Activated CD8-positive, alpha-beta memory T cell treated with anti-CD3 and anti-CD28 coated beads, Interleukin-2, amount 50 U/mL, for 1 hour (primary cell): ENCODE measurements around the gene SLC9C2.
"Not testable (repeated sequence)": the region's sequence is repeated elsewhere in the genome, so short reads cannot be mapped to it uniquely, and the experiment has no call there.

Experiments used
- DNase-seq: peaks from one replicate; pipeline ENCODE4 v3.0.0-alpha.2; 2020; ENCODE audit errors: extremely low read depth

Gene SLC9C2

DNA sequence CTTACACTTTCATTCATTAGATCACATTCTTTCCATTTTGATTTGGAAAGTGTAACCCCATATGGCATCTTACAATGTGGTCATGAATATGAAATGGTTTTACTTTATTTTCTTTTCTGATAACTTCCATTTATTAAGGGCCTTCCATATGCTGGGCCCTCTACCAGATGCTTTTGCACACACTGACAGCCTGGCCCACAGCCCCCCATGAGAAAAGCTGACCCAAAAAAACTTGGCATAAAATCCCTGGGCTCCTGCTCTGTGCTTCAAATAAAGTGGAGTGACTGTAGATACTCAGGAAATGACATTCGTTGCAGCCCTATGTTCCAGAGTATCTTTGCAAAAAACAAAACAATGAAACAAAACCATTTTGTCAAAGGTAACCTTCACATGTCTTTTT, 76.9 kb downstream of the SLC9C2 start:
- DNase-seq: no peak

DNA sequence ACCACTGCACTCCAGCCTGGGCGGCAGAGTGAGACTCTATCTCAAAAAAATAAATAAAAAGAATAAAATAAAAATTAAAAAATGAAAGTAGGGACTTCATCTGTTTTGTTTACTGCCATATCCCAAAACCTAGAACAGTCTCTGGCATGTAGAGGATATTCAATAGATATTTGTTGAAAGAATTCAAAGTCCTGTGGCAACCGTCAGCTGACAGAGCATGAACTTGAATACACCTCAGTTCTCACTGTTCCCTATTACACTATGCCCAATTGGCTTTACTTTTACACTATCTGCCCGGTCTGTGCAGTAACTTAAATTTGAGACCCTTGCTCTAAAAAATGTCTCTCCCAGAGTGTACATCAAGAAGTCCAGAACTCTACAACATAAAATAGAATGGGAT, 79.5 kb downstream of the SLC9C2 start:
- DNase-seq: no peak

DNA sequence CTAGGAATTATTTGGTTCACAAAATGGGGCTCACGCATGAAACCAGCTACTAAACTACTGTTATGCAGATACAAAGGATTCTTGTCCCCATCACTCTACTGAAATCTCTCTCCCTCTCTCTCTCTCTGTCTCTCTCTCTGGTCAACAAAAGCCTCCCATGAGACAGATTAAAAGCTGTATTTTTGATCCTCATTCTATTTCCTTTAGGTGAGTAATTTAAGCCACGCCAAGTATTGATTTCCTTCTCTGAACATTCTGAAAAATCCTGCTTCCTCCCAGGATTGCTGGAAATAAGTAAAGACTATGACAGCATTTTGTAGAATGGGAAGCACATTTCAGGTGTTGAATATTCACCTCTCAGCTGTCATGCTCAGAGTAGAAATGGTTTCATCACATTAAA, 82.1 kb downstream of the SLC9C2 start:
- DNase-seq: no peak

DNA sequence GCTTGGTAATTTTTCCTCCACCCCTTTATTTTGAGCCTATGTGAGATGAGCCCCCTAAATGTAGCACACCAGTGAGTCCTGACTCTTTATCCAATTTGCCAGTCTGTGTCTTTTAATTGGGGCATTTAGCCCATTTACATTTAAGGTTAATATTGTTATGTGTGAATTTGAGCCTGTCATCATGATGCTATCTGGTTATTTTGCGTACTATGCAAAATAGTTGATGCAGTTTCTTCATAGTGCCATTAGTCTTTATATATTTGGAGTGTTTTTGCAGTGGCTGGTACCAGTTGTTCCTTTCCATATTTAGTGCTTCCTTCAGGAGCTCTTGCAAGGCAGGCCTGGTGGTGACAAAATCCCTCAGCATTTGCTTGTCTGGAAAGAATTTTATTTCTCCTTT, 88.4 kb downstream of the SLC9C2 start:
- not testable (repeated sequence) for DNase-seq

DNA sequence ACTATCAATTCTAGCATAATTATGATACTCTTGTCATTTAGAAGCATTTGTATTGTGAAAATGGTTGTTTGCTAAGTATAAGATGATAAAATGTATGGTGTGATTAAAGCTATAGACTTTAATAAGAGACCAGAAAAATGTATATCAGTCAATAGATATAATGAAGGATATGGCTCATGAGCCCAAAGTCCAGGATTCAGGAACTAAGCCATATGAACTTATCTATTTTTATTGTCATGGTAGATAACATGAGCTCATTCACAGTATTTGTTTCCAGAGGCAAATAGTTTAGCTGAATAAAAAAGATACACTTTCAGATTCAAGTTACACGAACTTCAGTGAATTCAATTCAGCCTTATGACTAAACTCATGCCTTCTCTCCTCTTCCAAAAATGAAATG, 93.1 kb downstream of the SLC9C2 start:
- DNase-seq: no peak

DNA sequence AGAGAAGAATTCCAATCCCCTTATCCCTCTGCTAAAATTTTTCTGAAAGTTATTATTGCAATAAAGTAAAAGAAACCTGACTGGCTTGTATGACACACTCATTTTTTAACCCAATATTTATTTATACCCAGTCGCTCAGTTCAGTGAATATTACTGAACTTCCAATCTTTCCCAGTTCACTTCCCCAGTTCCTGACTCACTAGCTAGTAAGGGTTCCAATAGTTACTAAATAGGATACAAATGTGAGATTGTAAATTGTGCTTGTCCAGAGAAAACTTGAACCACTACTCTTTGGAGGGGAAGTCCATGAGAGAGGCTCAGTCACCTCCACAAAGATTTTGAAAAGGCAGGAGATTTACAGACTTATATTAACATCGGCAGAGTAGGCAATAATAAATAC, 94.3 kb downstream of the SLC9C2 start:
- DNase-seq: no peak

DNA sequence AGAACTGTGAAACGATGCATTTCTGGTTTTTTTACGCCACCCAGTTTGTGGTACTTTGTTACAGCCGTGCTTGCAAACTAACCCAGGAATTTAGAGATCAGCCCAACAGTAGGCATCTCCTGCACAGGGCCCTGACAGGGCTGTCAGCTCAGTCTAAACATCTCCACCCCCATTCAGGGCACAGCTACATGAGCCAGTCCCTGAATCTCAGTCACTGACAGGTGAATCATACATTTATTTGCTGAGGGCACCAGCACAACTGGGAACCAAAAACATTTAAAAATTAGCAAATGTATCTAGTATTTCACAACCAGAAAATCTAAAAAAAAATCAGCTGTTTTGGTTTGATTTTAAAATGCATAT, 95.0 kb downstream of the SLC9C2 start:
- DNase-seq: no peak

DNA sequence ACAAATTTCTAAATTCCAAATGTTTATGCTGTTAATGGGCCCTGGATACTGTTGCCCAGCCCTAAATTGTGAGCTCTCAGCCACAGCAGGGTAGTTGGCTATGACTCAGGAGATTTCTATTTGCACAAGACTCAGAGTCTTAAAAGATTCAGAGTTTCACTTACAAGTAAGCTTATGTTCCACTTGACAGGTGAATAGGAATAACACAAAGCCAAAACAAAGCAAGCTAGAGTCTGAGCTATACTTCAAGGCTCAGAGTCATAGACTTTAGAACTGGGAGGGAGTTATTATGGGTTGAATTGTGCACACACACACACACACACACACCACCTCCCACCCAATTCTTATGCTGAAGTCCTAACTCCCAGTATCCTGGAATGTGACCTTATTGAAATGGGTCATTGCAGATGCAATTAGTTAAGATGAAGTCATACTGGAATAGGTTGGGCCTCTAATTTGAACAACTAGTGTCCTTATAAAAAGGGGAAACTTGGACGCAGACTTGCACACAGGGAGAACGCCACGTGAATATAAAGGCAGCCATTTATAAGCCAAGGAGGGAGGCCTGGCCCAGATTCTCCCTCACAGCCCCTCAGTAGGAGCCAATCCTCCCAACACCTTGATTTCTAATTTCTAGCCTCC, 95.5 kb downstream of the SLC9C2 start:
- DNase-seq: no peak

DNA sequence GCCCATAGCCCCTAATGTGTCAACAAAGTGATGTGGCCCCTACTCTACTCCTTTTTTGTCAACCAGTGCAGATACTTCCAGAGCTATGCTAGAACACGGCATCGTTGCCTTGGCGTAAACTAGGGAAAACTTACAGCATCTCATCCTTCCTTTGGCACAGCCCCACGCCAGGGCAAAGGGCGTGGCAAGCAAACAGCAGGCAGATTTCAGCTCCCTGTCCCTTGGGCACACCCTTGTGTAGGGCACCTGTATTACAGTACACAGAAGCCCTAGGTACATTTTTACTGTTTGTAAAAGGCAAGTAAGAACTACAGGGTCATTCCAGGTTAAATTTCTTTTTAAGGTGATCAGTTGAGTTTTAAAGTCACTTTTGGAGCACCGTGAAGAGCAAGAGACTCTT, 96.4 kb downstream of the SLC9C2 start:
- no peak for DNase-seq

DNA sequence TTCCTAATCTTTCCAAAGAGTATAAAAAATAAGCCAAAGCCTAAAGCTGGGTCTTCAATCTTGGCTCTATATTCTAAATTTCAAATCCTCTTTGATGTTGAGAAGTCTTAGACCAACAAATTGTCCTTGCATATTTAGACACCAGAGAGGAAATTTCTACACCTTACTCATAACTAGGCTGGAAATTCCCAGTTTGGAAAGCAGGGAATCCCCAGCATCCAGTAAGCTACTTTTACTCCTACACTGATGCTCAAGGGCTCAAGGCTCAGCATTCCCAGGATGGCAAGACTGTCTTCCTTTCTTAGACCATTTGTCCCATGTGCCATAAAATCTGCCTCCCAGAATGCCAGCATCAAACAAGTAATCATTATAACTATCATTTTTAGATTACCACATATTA, 97.5 kb downstream of the SLC9C2 start:
- no peak for DNase-seq

DNA sequence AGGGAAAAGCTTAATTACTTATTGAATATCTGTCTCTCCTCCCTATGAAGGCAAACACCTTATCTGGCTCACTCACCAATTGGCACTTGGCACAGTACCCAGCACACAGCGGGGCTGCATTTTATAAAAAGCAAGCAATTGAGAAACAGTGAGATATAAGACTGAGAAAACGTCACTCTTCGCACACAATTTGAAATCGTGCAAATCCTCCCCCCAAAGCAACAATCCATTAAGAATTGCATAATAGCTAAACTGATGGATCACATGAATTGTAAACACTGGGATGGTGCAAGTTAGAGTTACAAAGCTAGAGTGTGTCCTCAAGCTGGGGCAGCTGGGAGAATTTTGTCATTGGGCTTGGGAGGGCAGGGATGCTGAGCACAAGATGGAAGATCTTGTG, 98.6 kb downstream of the SLC9C2 start:
- no peak for DNase-seq

DNA sequence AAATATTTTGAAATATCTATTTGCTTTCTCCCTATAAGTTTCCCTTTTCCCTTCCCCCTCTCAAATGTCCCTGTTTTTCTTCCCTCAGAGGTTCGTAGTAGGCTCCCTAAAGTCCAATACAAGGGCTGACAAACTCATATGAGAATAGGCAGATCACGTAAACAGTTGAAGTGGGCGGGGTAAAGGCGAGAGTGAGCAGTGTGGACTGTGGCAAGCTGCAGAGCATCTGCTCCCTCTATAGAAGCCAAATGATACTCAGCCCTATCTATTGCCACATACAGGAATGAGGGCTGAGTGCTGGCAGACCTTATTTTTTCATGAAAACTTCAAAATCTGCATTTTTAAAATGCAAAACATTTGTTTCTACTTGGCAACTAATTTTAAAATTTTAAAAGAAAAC, 99.5 kb downstream of the SLC9C2 start:
- no peak for DNase-seq

DNA sequence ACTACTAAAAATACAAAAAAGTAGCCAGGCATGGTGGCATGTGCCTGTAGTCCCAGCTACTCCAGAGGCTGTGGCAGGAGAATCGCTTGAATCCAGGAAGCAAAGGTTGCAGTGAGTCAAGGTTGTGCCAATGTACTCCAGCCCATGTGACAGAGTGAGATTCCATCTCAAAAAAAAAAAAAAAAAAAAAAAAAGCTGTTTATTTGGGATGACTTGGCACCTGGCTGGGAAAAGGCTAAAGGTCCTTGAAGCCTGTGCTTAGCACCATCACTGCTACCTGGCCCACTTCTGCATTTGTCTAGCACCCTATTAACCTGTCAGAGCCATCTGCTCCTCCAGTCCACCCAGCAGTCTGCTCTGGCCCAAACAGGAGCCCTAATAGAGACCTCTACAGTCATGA, 100.8 kb downstream of the SLC9C2 start:
- DNase-seq: no peak

DNA sequence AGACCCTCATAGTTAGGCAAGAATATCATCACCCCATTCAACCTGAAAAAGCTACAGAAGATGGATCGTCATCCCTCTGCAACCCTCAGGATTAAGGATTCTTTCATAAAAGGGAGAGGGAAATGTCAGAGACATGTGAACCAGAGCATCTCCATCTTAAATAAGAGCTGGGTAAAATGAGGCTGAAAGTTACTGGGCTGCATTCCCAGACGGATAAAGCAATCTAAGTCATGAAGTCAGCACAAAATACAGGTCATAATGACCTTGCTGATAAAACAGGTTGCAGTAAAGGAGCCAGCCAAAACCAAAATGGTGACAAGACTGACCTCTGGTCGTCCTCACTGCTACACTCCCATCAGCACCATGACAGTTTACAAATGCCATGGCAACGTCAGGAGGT, 103.1 kb downstream of the SLC9C2 start:
- DNase-seq: no peak

DNA sequence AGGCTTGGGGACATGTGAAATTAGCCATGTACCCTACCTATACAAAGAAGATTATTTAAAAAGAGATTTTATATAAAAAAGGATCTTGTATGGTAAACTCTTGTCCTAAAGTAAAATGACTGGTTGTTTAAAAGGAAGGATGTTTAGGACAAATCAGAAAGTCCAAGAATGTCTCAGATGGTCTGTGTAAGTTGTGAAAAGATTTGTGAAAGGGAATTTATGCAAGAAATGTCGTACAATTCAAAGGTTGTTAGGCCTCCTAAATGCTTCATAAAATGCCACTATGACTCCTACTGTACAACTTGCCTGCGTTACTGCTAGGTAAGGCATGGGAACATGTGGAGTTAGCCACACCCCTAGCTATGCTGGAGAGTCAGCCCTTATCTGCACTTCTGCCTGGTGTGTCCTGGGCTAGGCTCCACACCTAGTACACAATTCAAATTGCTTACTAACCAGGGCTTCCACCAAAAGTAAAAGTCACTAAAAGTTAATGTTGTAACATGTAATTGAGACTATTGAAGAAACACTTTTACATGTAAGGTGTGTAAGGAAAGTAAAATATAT, 106.0 kb downstream of the SLC9C2 start:
- DNase-seq: no peak

DNA sequence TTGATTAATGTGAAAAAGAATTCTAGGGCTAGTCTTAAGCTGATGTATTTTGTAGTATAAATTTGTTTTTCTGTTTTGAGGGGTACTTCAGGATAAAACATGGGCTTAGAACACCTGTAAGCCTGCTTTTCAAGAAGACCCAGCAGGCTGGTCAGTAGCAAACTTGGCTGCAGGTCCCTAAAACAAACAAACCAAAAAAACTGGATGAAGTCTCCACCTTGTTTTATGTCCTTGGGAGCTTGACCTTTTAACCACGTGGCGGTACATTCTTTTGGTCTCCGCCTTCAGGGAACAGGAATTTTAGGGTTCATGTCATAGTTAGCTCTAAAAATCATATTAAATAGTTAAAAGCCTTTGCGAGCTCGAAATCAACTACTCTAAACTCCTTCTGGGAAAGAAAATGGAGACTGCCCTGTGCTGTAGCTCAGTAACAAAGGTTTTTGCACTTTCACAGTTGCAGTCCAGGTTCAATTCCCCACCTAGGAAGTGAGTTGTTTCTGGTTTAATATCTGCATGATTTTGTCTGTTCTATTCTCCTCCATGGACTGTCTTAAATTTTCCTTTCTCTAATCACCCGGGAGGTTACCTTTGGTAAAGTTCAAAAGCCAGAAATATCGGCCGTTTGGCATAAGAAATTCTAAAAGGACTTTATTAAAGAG, 107.1 kb downstream of the SLC9C2 start:
- DNase-seq: no peak

DNA sequence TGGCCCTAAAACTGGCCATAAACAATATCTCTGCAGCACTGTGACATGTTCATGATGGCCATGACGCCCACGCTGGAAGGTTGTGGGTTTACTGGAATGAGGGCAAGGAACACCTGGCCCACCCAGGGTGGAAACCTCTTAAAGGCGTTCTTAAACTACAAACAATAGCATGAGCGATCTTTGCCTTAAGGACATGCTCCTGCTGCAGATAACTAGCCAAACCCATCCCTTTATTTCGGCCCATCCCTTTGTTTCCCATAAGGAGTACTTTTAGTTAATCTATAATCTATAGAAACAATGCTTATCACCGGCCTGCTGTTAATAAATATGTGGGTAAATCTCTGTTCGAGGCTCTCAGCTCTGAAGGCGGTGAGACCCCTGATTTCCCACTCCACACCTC, 109.7 kb downstream of the SLC9C2 start:
- not testable (repeated sequence) for DNase-seq

DNA sequence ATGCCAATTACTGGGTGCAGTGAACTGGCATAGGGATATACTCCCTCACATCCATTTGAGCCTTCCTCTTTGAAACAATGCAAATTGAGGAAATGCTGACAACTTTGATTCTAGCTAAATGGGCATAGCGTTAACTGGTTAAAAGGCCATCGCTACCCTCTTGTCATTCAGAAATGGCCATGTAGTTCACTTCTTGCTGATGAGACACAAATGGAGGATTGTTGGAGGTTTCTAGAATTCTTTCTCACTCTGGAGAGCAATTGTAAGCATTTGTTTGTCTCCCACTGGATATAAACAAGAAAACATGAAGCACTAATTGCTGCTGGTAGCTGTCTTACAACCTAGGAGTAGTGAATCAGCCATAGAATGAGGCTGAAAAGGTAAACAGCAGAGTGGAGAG, 111.4 kb downstream of the SLC9C2 start:
- DNase-seq: no peak

DNA sequence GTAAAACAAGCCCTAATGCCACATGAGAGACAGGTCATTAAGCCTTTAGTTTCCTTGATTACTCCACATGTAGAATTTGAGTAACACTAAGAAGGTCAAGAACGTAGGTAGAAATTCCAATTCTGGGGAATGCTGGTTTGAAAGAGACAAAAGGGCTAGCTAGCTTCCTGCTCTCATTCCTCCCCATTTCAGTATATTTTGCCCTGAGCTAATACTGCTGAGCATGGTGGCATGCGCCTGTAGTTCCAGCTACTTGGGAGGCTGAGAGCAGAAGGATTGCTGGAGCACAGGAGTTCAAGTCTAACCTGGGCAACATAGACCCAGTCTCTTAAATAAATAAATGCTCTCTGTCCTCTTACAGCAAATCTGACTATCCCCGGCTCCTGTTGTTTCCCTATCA, 112.9 kb downstream of the SLC9C2 start:
- no peak for DNase-seq

DNA sequence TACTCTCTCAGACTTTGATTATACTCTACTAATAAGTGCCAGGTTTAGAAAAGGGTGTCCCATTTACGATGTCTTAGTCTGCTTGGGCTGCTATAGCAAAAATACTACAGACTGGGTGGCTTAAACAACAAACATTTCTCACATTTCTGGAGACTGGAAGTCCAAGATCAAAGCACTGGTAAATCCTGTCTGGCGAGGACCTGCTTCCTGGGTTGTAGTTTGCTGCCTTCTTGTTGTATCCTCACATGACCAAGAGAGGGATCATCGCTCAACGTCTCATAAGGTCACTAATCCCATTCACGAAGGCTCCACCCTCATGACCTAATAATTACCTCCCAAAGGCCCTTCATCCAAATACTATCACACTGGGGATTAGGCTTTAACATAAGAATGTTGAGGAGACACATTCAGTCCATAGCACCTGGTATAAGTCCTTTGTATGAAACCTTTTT, 113.7 kb downstream of the SLC9C2 start:
- DNase-seq: no peak

DNA sequence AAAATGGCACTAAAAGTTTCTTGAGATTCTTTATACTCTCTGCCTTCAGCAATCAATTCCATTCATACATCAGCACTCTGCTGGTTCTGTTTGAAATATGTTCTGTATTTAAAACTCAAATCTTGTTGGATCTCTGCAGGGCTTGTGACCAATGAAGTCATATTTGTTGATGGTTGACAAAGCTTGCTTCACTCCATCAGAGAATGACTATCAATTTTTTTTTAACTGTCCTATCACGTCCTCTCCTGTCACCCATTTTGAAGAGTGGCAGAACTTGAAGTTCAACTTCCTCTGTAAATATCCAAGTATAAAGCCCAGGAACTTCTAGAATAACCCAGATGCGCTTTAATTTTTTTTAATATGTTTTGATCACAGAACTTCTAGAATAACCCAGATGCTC, 114.9 kb downstream of the SLC9C2 start:
- DNase-seq: no peak

DNA sequence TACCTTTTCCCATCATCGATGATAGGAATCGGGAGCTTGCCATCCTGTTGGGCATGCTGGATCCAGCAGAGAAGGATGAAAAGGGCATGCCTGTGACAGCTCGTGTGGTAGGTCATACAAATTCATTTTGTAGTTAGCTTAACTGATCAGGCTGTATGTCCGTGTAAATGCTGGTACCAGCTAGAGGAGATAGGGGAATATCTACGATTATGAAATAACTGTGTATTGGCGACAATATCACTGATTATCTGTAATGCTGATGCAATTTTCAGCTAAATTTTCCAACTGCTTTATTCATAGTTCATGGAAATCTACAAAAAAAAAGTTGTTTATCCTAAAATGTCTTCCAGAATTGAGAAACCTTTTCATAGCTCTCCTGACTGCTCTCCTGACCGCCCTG, 117.5 kb downstream of the SLC9C2 start:
- DNase-seq: no peak

DNA sequence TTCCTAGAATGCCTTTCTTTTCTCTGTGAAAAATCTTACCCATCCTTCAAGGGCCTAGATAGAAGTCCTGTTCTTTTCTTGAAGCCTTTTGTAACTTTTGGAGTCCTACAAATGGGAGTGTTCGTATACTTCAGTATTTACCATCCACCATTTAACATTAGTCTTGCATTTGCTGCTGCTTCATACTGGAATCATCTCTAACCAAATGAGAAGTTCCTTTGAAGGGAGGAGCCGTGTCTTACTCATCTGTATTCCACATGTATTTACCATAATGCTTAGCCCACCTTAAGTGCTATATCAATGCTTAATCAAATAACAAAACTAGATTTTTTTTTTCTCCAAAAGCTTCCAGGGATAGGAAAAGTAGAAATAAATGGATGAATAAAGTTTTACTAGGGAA, 118.6 kb downstream of the SLC9C2 start:
- DNase-seq: no peak

DNA sequence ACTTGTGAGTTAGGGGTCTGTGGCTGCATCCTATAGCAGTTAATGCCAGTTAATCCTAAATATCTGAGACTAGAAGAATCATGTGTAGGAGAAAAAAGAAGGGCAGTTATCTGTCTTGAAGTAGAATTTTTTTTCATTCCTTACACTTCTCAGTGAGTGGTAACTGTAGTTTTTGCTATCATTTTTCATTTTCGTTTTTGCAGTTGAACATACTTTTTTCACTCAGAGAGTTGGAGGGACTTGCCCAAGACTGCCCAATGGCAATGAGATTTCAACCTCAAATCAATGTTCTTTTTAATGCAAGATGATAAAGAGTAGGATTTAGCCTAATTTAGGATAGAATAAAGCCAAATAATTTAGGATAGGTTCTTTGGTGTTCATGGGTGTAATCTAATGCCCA, 120.2 kb downstream of the SLC9C2 start:
- DNase-seq: no peak
